ENCODE results near the gene VEPH1. TPM values are rescaled to one million over a fixed set of nuclear protein-coding genes. Genes with fewer than 3 reads are reported as not detected.

Gene VEPH1
- total RNA-seq, 5 donors from 2014 or later (not counting 1 experiment from before 2014, with no cell fraction given), result 0.33 to 0.67 (median 0.35) TPM; not detected in 2

DNA sequence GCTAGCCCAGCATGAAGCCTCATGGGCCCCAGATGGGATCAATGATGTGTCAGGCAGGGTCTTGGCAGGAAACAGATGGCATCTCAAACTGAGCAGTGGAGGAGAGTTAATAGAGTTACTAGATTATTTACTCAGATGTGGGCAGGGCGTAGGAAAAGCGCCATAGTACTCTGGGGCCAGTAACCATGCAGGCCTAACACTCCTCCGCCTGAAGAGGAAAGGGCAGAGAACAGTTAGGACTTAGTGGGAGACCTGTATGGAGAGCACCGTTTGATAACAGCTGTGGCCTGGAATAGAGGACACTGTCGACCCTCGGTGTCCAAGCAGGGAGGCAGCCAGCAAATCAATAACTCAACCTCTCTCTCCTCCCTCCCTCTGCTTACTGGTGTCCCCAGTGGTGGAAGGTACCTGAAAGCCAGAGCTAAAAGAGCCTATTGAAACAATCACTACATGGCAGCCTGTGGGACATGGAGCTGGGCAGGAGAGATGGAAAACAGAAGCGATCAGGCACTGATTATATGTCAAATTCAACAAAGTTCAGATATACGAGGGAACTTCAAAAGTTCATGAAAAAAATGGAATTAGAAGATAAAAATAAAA lies 231.8 kb downstream of the VEPH1 start:
- ChIA-PET POLR2A (no interaction called here), CTCF (no interaction called here)
- Histone ChIP-seq H3K9me3 (no peaks in the 10 kb centered on the region), H3K27ac (ENCODE audit: low read length) (no peak overlapping the region), H3K4me3 (ENCODE audit: control insufficient read depth in 1 of 2, extremely low read depth in 1 of 2, low read length in 1 of 2) (no peak overlapping the region), H3K36me3 (ENCODE audit: control insufficient read depth in 2 of 2, extremely low read depth in 1 of 2, insufficient read depth in 1 of 2, low read length in 1 of 2) (no peaks in the 10 kb centered on the region), H3K4me1 (ENCODE audit: control insufficient read depth in 1 of 2, extremely low read depth in 1 of 2, insufficient read depth in 2 of 2, low read length in 2 of 2) (no peaks in the 10 kb centered on the region), H3K27me3 (replicated peaks in 1 of 2; ENCODE audit: control insufficient read depth in 2 of 2, extremely low read depth in 1 of 2, insufficient read depth in 2 of 2, low read length in 1 of 2) (no peaks in the 10 kb centered on the region)
- WGBS (ENCODE audit: insufficient coverage), result 92% methylated on average over 3 of the region's 8 CpGs
- Mint-ChIP-seq H3K9me3 (no peaks in the 10 kb centered on the region), H3K36me3 (no peaks in the 10 kb centered on the region), H3K27ac (no peak overlapping the region), H3K4me3 (no peak overlapping the region), H3K27me3 (no peaks in the 10 kb centered on the region), H3K4me1 (no peaks in the 10 kb centered on the region)
- ATAC-seq (replicated peaks in 1 of 4), result no peak
- no peak for DNase-seq

DNA sequence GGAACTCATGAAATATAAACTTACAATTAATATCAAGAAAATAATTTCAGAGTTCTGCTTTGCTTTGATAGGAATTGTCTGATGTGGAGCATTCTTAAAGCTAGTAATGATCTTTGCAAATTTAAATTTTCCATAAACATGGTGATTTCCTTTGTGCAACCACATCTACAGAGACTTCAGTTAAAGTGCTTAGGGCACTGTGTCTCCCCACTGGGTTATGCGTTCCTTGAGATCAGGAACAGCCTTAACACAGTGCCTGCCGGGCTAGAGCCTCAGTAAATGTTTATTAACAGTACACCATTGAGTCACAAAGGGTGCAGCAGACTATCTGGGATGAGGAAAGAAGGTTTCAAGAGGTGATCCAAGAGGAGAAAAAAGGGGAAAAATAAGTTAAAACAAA lies 235.2 kb downstream of the VEPH1 start:
- WGBS (ENCODE audit: insufficient coverage), result no CpG with 5 or more reads among the region's 2 CpGs
- Mint-ChIP-seq H3K36me3 (peaks cover 5% of the 10 kb centered on the region), H3K4me3 (no peak overlapping the region), H3K4me1 (no peaks in the 10 kb centered on the region), H3K27ac (no peak overlapping the region), H3K9me3 (no peaks in the 10 kb centered on the region), H3K27me3 (no peaks in the 10 kb centered on the region)
- no peaks in the 10 kb centered on the region for H3K4me1 ChIP-seq (ENCODE audit: control insufficient read depth in 1 of 2, extremely low read depth in 1 of 2, insufficient read depth in 2 of 2, low read length in 2 of 2)
- H3K36me3 ChIP-seq (ENCODE audit: control insufficient read depth in 2 of 2, extremely low read depth in 1 of 2, insufficient read depth in 1 of 2, low read length in 1 of 2), result no peaks in the 10 kb centered on the region
- no peak for DNase-seq
- CTCF ChIA-PET, result interaction anchor here in 1 of 2 donors (0.6 kb wide), 1 partner anchor 12 kb away, joined by 3 read pairs; no protein-coding TSS in a partner anchor
- no peak overlapping the region for H3K27ac ChIP-seq (ENCODE audit: low read length)
- no peak for ATAC-seq (replicated peaks in 1 of 4)
- POLR2A ChIA-PET, result no interaction called here
- no peaks in the 10 kb centered on the region for H3K27me3 ChIP-seq (replicated peaks in 1 of 2; ENCODE audit: control insufficient read depth in 2 of 2, extremely low read depth in 1 of 2, insufficient read depth in 2 of 2, low read length in 1 of 2)
- no peaks in the 10 kb centered on the region for H3K9me3 ChIP-seq
- no peak overlapping the region for H3K4me3 ChIP-seq (ENCODE audit: control insufficient read depth in 1 of 2, extremely low read depth in 1 of 2, low read length in 1 of 2)

DNA sequence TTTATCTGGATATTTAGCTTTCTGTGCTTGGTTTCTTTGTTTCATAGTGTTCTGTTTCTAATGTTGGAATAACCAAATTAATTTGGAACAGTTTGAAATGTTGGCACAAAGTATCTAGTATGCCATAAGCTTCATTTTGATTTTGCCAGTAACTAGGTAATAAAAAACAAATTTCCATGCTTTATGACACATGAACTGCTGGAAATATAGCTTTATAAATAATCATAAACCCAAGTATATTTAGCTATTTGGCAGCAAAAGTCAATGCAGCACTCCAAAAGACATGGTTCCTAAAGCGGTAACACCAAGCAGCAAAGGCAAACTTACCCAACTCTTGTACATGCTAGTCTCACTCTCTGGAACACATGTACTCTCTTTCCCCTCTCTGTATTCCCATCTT lies 237.3 kb downstream of the VEPH1 start:
- Mint-ChIP-seq H3K27ac (no peak overlapping the region), H3K27me3 (no peaks in the 10 kb centered on the region), H3K4me1 (no peaks in the 10 kb centered on the region), H3K36me3 (peaks cover 5% of the 10 kb centered on the region), H3K4me3 (no peak overlapping the region), H3K9me3 (no peaks in the 10 kb centered on the region)
- WGBS (ENCODE audit: insufficient coverage), result 100% methylated on average over 1 of the region's 1 CpG
- Histone ChIP-seq H3K4me1 (ENCODE audit: control insufficient read depth in 1 of 2, extremely low read depth in 1 of 2, insufficient read depth in 2 of 2, low read length in 2 of 2) (no peaks in the 10 kb centered on the region), H3K36me3 (ENCODE audit: control insufficient read depth in 2 of 2, extremely low read depth in 1 of 2, insufficient read depth in 1 of 2, low read length in 1 of 2) (no peaks in the 10 kb centered on the region), H3K4me3 (ENCODE audit: control insufficient read depth in 1 of 2, extremely low read depth in 1 of 2, low read length in 1 of 2) (no peak overlapping the region), H3K27me3 (replicated peaks in 1 of 2; ENCODE audit: control insufficient read depth in 2 of 2, extremely low read depth in 1 of 2, insufficient read depth in 2 of 2, low read length in 1 of 2) (no peaks in the 10 kb centered on the region), H3K9me3 (no peaks in the 10 kb centered on the region), H3K27ac (ENCODE audit: low read length) (no peak overlapping the region)
- POLR2A ChIA-PET, result no interaction called here
- ATAC-seq (replicated peaks in 1 of 4) (no peak), DNase-seq (no peak)
- CTCF ChIA-PET, result interaction anchor here in 1 of 2 donors (0.7 kb wide), 1 partner anchor 9 kb away, joined by 3 read pairs; no protein-coding TSS in a partner anchor

DNA sequence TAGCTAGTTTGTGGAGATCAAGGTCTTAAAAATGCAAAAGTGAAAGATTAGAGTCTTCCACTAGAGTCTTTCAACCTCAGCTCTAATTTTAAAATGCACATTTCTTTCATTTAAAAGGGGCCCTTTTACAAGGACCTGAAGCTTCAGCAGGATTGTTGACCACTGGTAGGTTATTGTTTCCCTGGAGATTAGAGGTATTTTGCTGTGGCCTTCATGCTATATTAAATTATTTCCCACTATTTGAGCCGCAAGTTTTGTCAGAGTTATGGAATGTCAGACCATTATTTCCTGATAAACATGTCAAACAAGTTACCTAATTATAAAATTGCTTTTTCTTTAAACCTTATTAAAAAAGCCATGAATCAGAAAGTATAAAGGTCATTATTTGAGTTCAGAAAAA lies 240.2 kb downstream of the VEPH1 start:
- no CpG with 5 or more reads among the region's 1 CpG for WGBS (ENCODE audit: insufficient coverage)
- H3K27ac ChIP-seq (ENCODE audit: low read length), result no peak overlapping the region
- no peak overlapping the region for H3K27ac Mint-ChIP-seq
- no peaks in the 10 kb centered on the region for H3K4me1 Mint-ChIP-seq
- ChIA-PET CTCF (no interaction called here), POLR2A (no interaction called here)
- no peak overlapping the region for H3K4me3 ChIP-seq (ENCODE audit: control insufficient read depth in 1 of 2, extremely low read depth in 1 of 2, low read length in 1 of 2)
- no peaks in the 10 kb centered on the region for H3K27me3 ChIP-seq (replicated peaks in 1 of 2; ENCODE audit: control insufficient read depth in 2 of 2, extremely low read depth in 1 of 2, insufficient read depth in 2 of 2, low read length in 1 of 2)
- no peaks in the 10 kb centered on the region for H3K4me1 ChIP-seq (ENCODE audit: control insufficient read depth in 1 of 2, extremely low read depth in 1 of 2, insufficient read depth in 2 of 2, low read length in 2 of 2)
- no peaks in the 10 kb centered on the region for H3K9me3 ChIP-seq
- ATAC-seq (replicated peaks in 1 of 4) (no peak), DNase-seq (no peak)
- peaks cover 9% of the 10 kb centered on the region for H3K36me3 Mint-ChIP-seq
- H3K27me3 Mint-ChIP-seq, result no peaks in the 10 kb centered on the region
- no peak overlapping the region for H3K4me3 Mint-ChIP-seq
- no peaks in the 10 kb centered on the region for H3K9me3 Mint-ChIP-seq
- no peaks in the 10 kb centered on the region for H3K36me3 ChIP-seq (ENCODE audit: control insufficient read depth in 2 of 2, extremely low read depth in 1 of 2, insufficient read depth in 1 of 2, low read length in 1 of 2)

DNA sequence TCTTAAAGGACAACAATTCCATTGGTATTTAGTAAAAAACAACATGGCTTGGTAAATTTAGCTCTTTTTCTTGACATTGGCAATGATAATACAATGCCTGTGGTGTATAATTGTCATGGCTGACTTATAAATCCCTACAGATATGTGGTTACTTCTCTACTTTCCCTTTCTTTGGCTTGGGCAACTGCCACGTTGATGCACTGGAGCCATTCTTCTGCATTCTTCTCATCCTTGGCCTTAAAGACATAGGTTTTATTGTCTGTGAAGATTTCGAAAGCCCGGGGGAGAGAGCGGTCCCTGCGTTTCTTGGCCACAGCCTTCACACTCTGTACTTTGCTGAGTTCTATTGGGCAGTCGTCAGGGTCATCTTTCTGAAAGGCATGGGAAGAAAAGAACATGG lies 242.2 kb downstream of the VEPH1 start:
- ATAC-seq (replicated peaks in 1 of 4), result no peak
- no peak overlapping the region for H3K27ac ChIP-seq (ENCODE audit: low read length)
- H3K36me3 Mint-ChIP-seq, result peaks cover 12% of the 10 kb centered on the region
- H3K36me3 ChIP-seq (ENCODE audit: control insufficient read depth in 2 of 2, extremely low read depth in 1 of 2, insufficient read depth in 1 of 2, low read length in 1 of 2), result no peaks in the 10 kb centered on the region
- H3K9me3 ChIP-seq, result no peaks in the 10 kb centered on the region
- WGBS (ENCODE audit: insufficient coverage), result 93% methylated on average over 2 of the region's 6 CpGs
- H3K4me1 ChIP-seq (ENCODE audit: control insufficient read depth in 1 of 2, extremely low read depth in 1 of 2, insufficient read depth in 2 of 2, low read length in 2 of 2), result no peaks in the 10 kb centered on the region
- CTCF ChIA-PET, result no interaction called here
- H3K4me1 Mint-ChIP-seq, result no peaks in the 10 kb centered on the region
- no peak overlapping the region for H3K27ac Mint-ChIP-seq
- H3K27me3 ChIP-seq (replicated peaks in 1 of 2; ENCODE audit: control insufficient read depth in 2 of 2, extremely low read depth in 1 of 2, insufficient read depth in 2 of 2, low read length in 1 of 2), result no peaks in the 10 kb centered on the region
- no peak for DNase-seq
- H3K27me3 Mint-ChIP-seq, result no peaks in the 10 kb centered on the region
- POLR2A ChIA-PET, result no interaction called here
- no peak overlapping the region for H3K4me3 ChIP-seq (ENCODE audit: control insufficient read depth in 1 of 2, extremely low read depth in 1 of 2, low read length in 1 of 2)
- no peaks in the 10 kb centered on the region for H3K9me3 Mint-ChIP-seq
- no peak overlapping the region for H3K4me3 Mint-ChIP-seq

DNA sequence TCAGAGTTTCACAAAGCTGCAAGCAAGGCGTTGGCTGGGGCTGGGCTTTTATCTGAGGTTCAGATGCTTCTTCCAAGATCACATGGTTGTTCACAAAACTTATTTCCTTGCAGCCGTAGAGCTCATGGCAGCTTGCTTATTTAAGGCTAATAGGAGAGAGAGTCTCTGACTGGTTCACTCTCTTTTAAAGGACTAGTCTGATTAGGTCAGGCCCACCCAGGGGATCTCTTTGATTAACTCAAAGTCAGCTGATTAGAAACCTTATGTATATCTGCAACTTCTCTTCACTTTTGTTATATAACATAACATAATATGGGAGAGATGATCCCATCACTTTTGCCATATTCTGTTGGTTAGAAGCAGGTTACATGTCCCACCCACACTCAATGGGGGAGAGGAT lies 243.4 kb downstream of the VEPH1 start:
- DNase-seq (no peak), ATAC-seq (replicated peaks in 1 of 4) (no peak)
- Mint-ChIP-seq H3K36me3 (peaks cover 17% of the 10 kb centered on the region), H3K27ac (no peak overlapping the region), H3K4me3 (no peak overlapping the region), H3K9me3 (no peaks in the 10 kb centered on the region), H3K4me1 (no peaks in the 10 kb centered on the region), H3K27me3 (no peaks in the 10 kb centered on the region)
- Histone ChIP-seq H3K4me3 (ENCODE audit: control insufficient read depth in 1 of 2, extremely low read depth in 1 of 2, low read length in 1 of 2) (no peak overlapping the region), H3K4me1 (ENCODE audit: control insufficient read depth in 1 of 2, extremely low read depth in 1 of 2, insufficient read depth in 2 of 2, low read length in 2 of 2) (no peaks in the 10 kb centered on the region), H3K9me3 (no peaks in the 10 kb centered on the region), H3K27ac (ENCODE audit: low read length) (no peak overlapping the region), H3K27me3 (replicated peaks in 1 of 2; ENCODE audit: control insufficient read depth in 2 of 2, extremely low read depth in 1 of 2, insufficient read depth in 2 of 2, low read length in 1 of 2) (no peaks in the 10 kb centered on the region), H3K36me3 (ENCODE audit: control insufficient read depth in 2 of 2, extremely low read depth in 1 of 2, insufficient read depth in 1 of 2, low read length in 1 of 2) (no peaks in the 10 kb centered on the region)
- POLR2A ChIA-PET, result no interaction called here
- WGBS (ENCODE audit: insufficient coverage), result 79% methylated on average over 2 of the region's 2 CpGs
- CTCF ChIA-PET, result no interaction called here

DNA sequence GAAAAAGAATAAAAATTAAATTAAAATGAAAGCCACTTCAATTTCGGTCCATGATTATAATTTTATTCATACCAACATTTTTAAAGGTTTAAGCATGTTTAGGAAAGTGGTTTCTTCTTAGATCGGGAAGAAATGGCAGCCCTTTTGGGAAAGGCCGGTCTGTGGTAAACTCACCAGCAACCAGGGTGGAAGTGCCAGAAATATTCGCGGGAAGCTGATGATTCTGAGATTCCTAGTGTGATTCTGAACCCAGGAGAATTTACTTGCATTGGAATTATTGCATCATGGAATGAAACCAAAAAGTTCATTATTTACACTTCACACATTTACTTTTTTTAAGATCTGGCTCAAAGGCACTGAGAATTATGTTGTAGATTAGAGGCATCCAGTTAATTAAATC lies 246.1 kb downstream of the VEPH1 start:
- no peaks in the 10 kb centered on the region for H3K36me3 ChIP-seq (ENCODE audit: control insufficient read depth in 2 of 2, extremely low read depth in 1 of 2, insufficient read depth in 1 of 2, low read length in 1 of 2)
- no peaks in the 10 kb centered on the region for H3K4me1 ChIP-seq (ENCODE audit: control insufficient read depth in 1 of 2, extremely low read depth in 1 of 2, insufficient read depth in 2 of 2, low read length in 2 of 2)
- Mint-ChIP-seq H3K4me3 (no peak overlapping the region), H3K27ac (no peak overlapping the region), H3K4me1 (no peaks in the 10 kb centered on the region), H3K27me3 (no peaks in the 10 kb centered on the region), H3K36me3 (peaks cover 17% of the 10 kb centered on the region), H3K9me3 (no peaks in the 10 kb centered on the region)
- 90% methylated on average over 2 of the region's 5 CpGs for WGBS (ENCODE audit: insufficient coverage)
- no peak overlapping the region for H3K27ac ChIP-seq (ENCODE audit: low read length)
- POLR2A ChIA-PET, result no interaction called here
- H3K27me3 ChIP-seq (replicated peaks in 1 of 2; ENCODE audit: control insufficient read depth in 2 of 2, extremely low read depth in 1 of 2, insufficient read depth in 2 of 2, low read length in 1 of 2), result no peaks in the 10 kb centered on the region
- CTCF ChIA-PET, result interaction anchor here in 1 of 2 donors (0.9 kb wide), 1 partner anchor 9 kb away, joined by 3 read pairs; no protein-coding TSS in a partner anchor
- no peaks in the 10 kb centered on the region for H3K9me3 ChIP-seq
- H3K4me3 ChIP-seq (ENCODE audit: control insufficient read depth in 1 of 2, extremely low read depth in 1 of 2, low read length in 1 of 2), result no peak overlapping the region
- DNase-seq, result no peak
- no peak for ATAC-seq (replicated peaks in 1 of 4)
